ENCODE data around the gene HAND2. TPM values are rescaled to one million over a fixed set of nuclear protein-coding genes. Genes with fewer than 3 reads are reported as not detected.

Gene HAND2
- total RNA-seq, 1 donor from 2014 or later: not detected

DNA sequence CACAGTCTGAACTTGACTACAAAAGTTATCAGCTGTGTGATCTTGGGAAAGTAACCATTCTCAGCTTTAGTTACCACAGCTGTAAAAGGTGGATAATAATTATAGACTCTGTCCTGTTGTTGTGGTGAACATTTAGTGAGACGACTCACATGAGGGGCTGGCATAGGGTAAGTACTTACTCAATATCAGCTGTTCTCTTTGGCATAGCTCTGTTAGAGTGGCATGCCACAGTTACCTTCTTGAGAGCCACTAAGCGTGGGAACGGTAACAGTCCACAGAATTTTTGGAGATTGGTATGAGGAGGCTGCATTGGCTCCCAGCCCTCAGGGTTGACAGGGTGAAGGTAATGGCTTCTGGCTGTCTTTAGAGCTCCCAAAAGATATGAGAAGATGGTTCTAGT lies 13.2 kb upstream of the HAND2 start:
- Mint-ChIP-seq H3K4me1 (peaks cover 8% of the 10 kb centered on the region), H3K27me3 (ENCODE audit: low read depth) (peaks cover 99% of the 10 kb centered on the region), H3K36me3 (ENCODE audit: low read depth) (no peaks in the 10 kb centered on the region), H3K4me3 (no peak overlapping the region), H3K27ac (ENCODE audit: unreplicated experiment) (no peak overlapping the region), H3K9me3 (no peaks in the 10 kb centered on the region)
- no peak for TF ChIP-seq CTCF (conservative IDR thresholded peaks at IDR 0.05)
- no peak for DNase-seq (ENCODE audit: low read depth, low spot score)

- Mint-ChIP-seq H3K4me3 (no peak overlapping the region), H3K27ac (ENCODE audit: unreplicated experiment) (no peak overlapping the region), H3K4me1 (peaks cover 8% of the 10 kb centered on the region), H3K36me3 (ENCODE audit: low read depth) (no peaks in the 10 kb centered on the region), H3K27me3 (ENCODE audit: low read depth) (peaks cover 99% of the 10 kb centered on the region), H3K9me3 (no peaks in the 10 kb centered on the region)
- TF ChIP-seq CTCF (conservative IDR thresholded peaks at IDR 0.05): no peak
- no peak for DNase-seq (ENCODE audit: low read depth, low spot score)
Measured at GRCh38 chr4:173539986-173540385, 10.0 kb upstream of the HAND2 start.

GRCh38 chr4:173538909-173539445 lies 8.9 kb upstream of the HAND2 start:
- Mint-ChIP-seq H3K27me3 (ENCODE audit: low read depth) (peaks cover 100% of the 10 kb centered on the region), H3K36me3 (ENCODE audit: low read depth) (no peaks in the 10 kb centered on the region), H3K4me1 (peaks cover 8% of the 10 kb centered on the region), H3K9me3 (no peaks in the 10 kb centered on the region), H3K27ac (ENCODE audit: unreplicated experiment) (no peak overlapping the region), H3K4me3 (no peak overlapping the region)
- TF ChIP-seq CTCF (conservative IDR thresholded peaks at IDR 0.05): no peak
- no peak for DNase-seq (ENCODE audit: low read depth, low spot score)

GRCh38 chr4:173538148-173538908 lies 8.3 kb upstream of the HAND2 start:
- DNase-seq (ENCODE audit: low read depth, low spot score): no peak
- H3K4me1 Mint-ChIP-seq: peaks cover 8% of the 10 kb centered on the region
- H3K4me3 Mint-ChIP-seq: no peak overlapping the region
- no peak overlapping the region for H3K27ac Mint-ChIP-seq (ENCODE audit: unreplicated experiment)
- no peaks in the 10 kb centered on the region for H3K36me3 Mint-ChIP-seq (ENCODE audit: low read depth)
- no peaks in the 10 kb centered on the region for H3K9me3 Mint-ChIP-seq
- no peak for TF ChIP-seq CTCF (conservative IDR thresholded peaks at IDR 0.05)
- peaks cover 100% of the 10 kb centered on the region for H3K27me3 Mint-ChIP-seq (ENCODE audit: low read depth)

GRCh38 chr4:173537613-173538147 lies 7.7 kb upstream of the HAND2 start:
- no peak for DNase-seq (ENCODE audit: low read depth, low spot score)
- Mint-ChIP-seq H3K4me1 (peaks cover 8% of the 10 kb centered on the region), H3K9me3 (no peaks in the 10 kb centered on the region), H3K36me3 (ENCODE audit: low read depth) (no peaks in the 10 kb centered on the region), H3K27me3 (ENCODE audit: low read depth) (peaks cover 100% of the 10 kb centered on the region), H3K27ac (ENCODE audit: unreplicated experiment) (no peak overlapping the region), H3K4me3 (no peak overlapping the region)
- no peak for TF ChIP-seq CTCF (conservative IDR thresholded peaks at IDR 0.05)
